ENCODE measurements around the gene CDKAL1.
"Not testable (repeated sequence)": the region's sequence is repeated elsewhere in the genome, so short reads cannot be mapped to it uniquely, and the experiment has no call there.

Gene CDKAL1

DNA sequence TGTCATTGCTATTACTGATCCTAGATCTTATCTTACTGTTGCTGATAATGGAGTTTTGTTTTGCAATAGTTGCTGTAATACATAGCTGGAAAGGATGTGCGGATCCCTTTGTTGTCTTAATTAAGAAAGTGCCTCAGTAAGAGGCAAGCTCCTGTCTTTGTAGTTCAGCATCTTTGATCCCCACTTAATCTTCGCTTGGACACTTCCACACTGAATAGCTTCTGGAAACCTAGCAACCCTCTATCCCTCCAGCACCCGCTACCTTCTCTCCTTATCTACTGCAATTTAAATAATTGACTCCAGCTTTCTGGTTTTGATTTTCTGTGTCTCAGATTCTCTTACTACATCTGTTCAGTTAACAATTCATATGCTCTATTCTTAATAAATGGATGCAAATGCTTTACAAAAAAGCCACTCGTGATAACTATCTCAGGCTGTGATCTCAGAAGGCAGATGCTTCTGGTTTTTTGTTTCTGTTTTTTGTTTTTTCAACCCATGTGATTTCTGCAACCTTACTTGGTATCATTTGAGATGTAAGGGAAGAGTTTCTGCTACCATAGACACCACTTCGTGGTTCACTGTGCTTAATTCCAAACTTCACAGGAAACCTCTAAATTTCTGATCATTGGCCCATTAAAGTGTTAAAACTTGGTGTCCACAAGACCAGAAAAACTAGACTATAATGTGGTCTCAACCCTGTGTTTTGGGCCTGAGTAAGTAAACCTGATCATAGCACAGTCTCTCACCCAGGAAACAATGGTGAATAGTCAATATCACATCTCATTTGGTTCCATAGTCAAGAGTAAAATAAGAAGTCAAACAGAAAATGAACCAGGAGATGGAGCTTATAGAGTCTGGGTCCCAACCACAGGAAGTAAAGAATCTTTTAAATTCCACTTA, 707.2 kb downstream of the CDKAL1 start:
- DNase-seq: no peak

DNA sequence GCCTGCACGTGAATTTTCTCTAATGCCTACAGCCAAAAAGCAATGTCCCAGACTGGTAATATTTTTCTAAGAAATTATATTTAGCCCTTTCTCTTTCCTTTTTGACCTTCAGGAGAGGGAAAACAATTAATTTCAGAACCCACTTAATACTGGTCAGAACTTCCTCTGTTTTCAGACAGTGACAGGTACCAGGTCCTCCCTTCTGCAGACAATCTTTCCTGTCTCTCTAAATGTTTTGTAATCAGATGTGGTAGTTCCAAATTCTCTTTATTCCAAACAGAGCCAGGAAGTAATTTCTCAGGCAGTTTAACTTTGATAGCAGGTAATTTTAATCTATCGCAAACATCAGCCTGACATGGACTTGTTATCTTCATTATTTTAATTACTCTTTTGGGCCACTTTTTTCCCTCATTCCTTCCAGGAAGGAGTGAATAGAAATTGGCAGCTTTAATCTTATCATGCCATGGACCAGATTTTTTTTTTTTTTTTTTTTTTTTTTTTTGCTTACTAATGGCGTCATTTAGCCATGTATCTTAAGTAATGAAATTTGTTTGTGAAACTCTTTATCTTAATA, 710.7 kb downstream of the CDKAL1 start:
- DNase-seq: no peak

DNA sequence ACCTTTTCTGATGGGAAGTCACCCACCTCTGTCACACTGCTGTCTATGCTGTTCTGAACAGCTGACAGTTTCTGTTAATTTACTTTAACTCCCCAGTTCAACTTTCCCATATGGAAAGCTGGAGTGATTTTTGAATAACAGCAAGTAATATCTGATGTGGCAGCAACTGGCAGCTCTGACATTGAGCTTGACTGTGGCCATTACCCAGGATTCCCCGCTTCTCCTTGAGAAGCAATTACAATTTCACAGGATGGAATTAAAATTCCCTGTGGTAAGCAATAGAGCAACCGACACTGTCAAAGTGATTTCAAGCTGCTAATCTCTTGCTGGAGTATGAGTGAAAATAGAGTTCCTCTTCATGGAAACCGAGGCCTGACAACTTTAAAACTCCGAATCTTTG, 711.2 kb downstream of the CDKAL1 start:
- DNase-seq: no peak

DNA sequence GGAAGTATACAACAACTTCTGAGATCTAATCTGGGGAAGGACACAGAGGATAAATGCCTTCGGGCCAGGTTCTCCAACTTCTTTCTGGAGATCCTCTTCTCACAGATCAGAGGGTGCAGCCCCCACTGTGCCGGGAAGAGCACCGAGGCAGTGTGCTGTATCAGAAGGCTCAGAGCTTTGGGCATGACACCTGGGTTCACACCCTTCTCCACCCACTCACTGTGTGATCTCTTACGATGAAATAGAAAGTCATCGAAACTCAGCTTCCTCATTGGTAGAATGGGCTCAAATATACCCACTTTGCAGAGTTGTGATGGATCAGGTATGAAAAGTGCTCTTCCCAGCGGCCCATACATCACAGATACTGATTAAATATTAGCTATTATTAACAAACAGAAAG, 711.8 kb downstream of the CDKAL1 start:
- no peak for DNase-seq

DNA sequence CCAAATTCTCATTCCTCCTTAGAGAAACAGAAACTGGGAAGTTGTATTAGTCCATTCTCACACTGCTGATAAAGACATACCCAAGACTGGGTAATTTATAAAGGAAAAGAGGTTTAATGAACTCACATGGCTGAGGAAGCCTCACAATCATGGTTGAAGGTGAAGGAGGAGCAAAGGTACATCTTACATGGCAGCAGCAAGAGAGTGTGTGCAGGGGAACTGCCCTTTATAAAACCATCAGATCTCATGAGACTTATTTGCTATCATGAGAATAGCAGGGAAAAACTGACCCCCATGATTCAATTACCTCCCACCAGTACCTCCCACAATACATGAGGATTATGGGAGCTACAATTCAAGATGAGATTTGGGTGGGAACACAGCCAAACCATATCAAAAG, 720.2 kb downstream of the CDKAL1 start:
- DNase-seq: not testable (repeated sequence)

DNA sequence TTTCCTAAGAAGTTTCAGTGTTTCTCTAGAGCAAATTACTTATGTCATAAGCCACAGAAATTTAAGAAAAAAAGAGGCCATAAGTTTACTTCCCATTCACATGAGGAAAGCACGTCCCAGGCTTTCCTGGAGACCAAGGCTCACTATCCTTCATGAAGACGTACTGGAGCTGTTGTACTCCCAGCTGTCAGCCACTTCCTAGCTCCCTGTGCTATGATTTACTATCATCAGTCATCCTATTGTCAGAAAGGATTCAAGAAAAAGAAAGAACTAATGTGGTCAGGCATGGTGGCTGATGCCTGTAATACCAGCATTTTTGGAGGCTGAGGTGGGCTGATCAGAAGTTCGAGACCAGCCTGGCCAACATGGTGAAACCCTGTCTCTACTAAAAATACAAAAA, 721.9 kb downstream of the CDKAL1 start:
- no peak for DNase-seq

DNA sequence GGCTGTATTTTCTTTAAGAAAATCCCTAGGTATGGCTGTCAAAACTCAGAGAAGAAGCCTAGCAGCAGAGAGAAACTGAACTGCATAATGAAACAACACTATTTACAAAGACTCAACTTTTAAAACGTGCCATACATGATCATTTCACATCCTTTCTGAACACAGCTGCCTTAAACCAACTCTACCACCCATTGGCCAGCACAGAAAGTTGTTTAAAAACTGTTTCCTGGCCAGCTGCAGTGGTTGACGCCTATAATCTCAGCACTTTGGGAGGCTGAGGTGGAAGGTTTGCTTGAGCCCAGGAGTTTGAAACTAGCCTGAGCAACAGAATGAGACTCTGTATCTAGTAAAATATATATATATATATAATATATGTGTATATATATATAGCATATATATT, 722.9 kb downstream of the CDKAL1 start:
- DNase-seq: no peak

DNA sequence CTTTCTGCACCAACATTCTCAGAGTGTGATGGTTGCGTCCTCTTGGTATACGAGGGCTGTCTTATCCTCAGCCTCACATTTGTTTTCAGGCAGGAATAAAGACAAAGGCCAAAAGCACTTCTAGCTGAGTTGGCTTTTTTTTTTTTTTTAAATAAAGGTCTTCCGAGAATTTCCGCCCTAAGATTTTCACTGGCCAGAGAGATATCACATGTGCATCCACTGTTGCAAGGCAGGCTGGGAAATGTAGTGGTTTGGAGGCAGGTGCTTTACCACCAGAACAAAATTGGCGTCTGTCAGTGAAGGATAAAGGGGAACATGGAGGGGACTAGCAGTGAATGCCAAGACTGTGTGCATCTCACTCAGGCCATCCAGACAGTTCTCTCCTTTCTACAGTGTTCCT, 724.4 kb downstream of the CDKAL1 start:
- DNase-seq: no peak

DNA sequence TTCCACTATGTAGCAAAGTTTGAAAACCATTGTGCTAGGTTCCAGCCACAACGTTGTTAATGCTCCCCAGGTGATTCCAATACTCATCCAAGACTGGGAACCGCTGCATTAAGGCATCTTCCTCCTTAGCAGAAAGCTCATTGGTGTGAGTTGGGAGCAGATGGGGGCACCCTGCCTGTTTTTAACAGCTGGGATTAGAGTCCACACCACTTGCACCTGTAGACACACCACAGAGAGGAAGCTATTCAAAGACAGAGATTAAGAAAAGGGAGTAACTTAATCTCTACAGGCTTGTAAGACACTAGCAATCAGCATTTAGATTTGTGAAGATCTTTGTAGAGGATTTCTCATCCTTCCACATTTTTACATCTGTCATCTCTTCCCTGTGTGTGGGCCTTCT, 725.4 kb downstream of the CDKAL1 start:
- DNase-seq: no peak

DNA sequence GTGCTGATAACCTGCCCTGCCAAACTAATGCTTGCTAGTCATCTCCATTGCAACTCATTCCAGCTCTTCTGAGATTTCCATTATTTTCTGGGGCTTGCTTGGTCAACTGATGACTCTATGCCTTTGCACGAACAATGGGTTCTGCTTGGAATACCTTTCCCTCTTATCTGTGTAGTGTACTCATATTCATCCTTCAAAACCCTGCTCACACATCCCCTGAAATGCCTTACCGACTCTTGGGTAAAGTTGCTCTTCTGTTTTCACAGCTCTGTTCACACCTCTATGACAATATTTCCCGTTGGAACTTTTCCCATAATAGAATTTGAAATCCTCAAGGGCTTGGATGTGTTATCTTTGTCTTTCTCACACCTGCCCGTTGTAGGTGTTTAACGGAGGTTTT, 728.2 kb downstream of the CDKAL1 start:
- DNase-seq: no peak

DNA sequence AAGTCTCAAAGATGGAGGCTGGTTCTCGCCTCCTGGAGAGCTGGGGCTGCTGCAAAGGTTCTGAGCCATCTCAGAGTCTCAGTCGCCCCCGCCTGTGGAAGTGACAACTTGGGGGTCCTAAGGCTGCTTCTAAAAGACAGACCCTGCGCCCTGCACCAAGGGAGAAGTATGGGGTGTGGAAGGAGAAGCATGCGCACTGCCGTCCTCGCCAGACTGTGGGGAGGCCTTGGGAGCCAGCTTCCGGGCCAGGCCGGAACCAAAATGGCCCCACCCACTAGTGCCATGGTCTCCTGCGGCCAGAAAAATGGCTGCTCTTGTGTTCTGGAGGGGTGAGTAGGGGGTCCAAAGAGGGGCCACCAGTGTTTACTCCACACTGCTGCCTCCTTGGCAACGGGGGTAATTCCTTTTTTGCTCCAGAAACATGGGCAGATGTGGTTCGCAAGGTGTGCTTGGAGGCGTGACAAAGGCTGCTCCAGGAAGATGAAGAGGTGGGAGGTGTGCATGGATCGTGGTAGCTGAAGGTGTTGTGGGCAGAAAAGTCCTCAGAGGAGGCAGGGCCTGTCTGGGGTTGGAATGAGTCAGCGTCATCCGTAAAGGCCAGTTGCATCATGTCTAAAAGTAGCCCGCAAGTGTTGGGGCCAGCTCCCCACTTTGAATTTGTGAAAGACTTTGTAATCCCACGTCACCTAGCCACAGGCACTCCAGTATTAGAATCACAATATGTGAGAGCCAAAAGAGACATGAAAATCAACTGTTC, 729.5 kb downstream of the CDKAL1 start:
- no peak for DNase-seq

DNA sequence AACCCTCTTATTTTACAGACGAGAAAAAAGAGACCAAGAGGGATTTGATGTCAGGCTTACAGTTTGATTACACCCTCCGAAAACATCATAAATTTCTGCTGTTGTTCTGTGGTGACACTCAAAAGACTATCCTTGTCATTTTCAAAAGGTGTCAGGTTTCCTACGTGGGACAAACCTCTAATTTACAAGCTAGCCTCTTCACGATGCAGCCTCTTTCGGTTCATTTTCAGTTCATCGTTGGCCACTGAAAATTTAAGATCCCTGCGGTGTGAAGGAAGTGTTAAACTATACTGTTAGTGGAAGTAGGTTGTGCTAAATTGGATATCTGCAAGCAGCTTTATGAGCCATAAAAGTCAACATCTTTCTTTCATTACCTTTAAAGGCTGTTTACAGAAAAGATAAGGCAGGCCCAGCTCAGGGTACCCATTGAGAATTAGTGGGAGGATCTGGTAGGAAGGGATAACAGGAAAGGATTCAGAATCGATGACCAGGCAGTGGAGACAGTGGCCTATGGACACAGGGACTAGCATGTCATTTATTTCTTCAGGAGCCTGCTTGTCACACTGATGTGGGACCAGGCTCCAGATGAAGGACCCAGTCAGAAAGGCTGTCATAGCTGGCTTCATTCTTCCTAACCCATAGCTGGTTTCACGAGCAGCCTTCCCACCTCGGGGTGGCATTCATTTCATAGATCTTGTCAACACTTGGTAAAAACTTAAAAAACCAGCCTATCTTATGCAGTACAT, 730.2 kb downstream of the CDKAL1 start:
- no peak for DNase-seq

DNA sequence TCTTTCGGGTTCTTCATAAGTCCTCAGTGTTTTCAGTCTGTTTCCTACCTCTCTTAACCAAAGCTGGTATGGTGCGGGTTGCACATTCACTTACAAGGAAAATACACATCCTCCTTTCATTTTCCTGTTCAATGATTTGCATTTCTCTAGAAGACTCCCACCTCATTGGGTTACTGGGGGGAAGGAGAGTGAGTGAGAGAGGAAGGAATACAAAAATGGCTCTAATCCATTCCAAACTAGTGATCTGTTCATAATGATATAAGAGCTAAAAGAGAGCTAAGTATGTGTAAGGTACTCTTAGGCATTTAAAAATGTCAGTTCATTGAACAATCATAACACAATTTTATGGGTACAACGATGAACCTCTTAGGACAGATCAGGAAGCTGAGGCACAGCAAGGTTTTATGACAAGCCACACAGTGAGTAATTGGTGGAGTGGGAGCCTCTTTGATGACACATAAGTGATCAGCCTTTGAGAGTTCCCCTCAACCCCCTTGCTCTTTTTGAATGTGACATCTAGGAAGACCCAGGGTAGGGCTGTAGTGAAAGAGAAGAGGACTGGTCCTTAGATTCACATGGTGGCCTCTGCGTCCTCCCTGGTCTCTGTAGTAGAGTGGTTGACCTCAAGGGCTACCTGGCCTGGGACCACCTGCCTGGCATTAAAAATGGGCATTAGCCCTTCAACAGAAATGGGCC, 730.9 kb downstream of the CDKAL1 start:
- DNase-seq: no peak

DNA sequence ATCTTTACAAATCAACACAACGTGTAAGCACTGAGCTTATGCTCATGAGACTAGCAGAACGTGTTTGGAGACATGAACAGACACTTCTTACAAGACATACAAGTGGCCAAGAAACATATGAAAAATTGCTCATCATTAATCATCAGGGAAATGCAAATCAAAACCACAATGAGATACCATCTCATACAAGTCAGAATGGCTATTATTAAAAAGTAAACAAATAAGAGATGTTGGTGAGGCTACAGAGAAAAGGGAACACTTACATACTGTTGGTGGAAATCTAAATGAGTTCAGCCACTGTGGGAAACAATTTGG, 731.4 kb downstream of the CDKAL1 start:
- no peak for DNase-seq

DNA sequence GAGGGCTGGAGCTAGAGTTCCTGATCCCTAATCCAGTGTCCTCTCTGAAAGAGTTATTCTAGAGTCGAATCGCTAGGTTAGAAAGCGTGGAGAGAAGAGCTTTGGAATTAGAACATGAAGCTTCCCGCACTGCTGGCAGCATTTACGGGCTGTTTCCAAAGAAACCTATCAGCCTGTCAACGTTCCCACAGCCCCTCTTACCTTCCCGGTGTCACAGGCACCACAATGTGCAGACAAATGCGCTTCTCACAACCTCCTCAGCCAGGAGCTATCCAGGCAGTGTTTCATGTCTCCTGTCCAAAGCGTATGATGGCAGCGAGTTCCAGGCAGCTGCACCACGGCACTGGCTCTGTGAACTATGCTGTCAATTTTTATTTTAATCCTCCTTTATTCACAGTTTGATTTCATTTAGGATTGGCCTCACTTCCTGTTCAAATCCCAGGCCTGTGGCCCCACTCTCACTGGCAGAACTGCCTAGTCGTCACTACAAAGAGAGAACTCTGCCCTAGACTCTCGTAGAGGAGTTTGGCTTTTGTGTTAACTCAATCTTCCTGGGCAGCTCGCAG, 736.5 kb downstream of the CDKAL1 start:
- DNase-seq: no peak

DNA sequence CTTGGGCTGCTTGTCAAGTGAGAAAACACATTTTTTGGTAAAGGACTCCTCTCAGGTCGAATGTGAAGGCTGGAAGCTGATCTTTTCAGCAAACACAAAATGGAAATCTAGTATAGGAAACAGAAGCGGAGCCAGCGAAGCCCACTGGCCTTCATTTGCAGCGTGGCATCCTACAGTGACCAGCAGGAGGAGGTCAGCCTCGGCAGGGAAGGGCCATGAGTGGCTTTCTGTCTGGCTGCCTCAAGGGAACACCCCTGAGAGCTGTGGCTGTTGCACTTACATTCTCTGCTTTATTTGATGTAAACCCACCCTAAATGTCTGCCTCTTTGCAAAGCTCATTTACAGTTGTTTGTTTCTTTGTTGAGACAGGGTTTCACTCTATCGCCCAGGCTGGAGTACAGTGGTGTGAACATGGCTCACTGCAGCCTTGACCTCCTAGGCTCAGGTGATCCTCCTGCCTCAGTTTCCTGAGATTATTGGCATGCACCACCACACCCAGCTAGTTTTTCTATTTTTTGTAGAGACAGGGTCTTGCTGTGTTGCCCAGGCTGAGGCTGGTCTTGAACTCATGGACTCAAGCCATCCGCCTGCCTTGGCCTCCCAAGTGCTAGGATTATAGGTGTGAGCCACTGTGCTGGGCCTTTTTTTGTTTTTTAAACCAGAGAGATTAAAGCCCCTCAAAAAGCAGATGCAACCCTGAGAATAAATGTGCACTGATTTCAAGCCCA, 737.3 kb downstream of the CDKAL1 start:
- DNase-seq: no peak

DNA sequence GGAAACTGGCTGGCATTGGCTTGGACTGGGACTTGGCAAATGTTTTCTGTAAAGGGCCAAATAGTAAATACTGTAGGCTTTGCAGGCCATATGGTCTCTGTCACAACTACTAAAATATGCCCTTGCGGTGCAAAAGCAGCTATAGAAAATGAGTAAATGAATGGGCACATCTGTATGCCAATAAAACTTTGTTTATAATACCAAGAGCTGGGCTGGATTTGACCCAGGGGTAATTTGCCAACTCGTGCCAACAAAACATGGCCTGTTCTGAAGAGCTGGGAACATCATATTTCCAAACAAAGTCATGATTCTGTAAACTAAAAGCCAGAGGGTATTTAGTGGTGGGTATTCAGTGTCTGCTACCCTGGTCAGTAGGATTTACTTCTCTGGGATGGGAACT, 739.2 kb downstream of the CDKAL1 start:
- no peak for DNase-seq

DNA sequence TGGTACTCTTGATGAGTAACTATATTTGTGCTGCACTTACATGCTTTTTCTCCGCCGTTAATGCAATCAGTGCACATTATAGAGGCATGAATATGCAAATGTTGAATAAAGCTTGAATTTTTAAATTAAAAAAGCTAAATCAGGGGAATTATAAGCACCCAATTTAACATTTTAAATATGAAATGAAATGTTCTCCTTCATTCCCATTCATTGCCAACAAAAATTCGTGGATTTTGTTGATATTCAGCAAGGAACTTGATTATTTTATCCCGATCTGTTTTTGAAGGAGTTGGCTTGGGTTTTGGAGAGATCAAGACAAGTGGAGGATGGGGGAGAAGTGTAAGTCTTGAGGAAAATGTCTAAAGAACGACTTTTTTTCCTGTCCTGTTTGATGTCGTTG, 740.6 kb downstream of the CDKAL1 start:
- no peak for DNase-seq

DNA sequence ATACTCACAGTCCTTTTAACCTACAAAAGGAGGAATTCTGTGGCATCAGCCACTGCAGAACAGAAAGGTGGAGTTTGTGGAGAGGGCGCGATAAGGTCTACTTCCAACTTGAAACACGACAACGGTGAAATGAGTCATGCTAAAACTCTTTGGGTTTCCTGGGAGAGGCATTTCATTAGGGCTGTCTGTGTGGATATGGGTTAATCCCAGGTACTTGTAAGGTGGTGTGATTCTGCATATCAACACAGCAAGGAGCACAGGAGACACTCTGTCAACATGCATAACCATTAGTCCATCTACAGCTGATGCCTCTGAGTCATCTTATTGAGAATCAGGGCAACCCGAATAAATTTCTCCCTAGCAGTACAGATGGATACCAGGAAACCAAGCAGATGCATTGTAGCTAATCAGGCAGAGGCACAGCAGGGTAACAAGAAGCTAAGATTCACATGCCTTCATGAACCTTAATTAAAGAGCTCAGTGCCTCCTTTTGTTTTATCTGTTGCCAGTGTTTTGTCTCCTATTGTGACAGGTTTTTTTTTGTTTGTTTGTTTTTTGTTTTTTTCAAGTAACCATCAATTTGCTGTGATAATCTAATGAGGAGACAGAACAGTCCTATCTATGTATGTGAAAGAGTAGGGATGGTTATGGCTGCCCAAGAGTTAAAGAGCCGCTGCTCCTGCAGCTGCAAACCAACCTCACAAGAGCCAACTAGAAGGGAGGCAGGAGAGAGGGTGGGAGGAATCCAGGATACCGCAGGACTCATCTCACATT, 743.5 kb downstream of the CDKAL1 start:
- DNase-seq: no peak

DNA sequence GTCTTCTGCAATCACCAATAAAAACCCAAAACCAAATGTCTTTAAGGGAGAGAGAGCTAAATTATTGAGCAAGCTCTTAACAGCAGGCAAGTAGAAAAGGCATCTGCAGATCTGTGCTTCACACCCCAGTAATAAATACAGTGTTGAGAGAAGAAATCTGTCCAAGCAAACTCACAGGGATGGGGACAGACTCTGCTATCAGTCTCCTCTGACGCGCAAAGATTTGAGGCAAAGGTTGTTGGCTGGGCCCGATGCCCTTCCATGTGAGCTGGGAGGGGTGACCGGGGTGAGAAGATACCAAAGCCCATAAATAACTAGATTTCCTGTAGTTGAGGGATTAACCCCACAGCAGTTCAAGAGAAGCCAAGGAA, 744.1 kb downstream of the CDKAL1 start:
- DNase-seq: no peak

DNA sequence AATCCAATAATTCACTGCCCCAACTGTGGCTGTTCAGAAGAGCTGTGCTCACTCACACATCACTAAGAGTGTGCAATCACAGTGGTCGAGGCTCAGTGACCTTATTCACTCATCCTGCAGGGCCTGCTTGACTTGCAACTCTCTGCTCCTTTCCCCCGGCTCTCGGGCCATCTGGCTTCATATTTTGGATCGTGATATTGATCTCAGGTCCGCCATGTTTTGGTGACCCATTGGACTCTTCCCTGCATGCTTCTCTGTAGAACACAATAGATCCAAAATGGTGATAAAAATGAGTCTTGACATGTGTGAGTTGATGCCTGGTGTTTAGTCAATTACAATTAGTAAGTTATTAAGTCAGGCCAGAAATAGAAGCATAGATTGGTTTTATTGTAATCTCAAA, 745.4 kb downstream of the CDKAL1 start:
- no peak for DNase-seq
